G401 (cell line): ENCODE results near the gene RASGEF1C. TPM values are rescaled to one million over a fixed set of nuclear protein-coding genes. Genes with fewer than 3 reads are reported as not detected.

Experiments
- DNase-seq: peaks from one replicate; pipeline ENCODE4 v3.0.0-alpha.2; 2015; ENCODE audit warnings: low spot score
- in situ Hi-C: cut with HindIII; loops from 2 replicates; pipeline ENCODE4 v1.10.0; 2016; ENCODE audit warnings: low sequenced_read_pairs, mixed read lengths
- total RNA-seq: library from RNA; depleted of rRNA; stranded (reverse); fragments of >200 nt; shearing (Covaris generic); gene quantifications from 2 replicates; pipeline ENCODE4 v1.2.3, GENCODE V29; 2014

RASGEF1C gene
- total RNA-seq, 1 experiment from 2014 or later = not detected

DNA sequence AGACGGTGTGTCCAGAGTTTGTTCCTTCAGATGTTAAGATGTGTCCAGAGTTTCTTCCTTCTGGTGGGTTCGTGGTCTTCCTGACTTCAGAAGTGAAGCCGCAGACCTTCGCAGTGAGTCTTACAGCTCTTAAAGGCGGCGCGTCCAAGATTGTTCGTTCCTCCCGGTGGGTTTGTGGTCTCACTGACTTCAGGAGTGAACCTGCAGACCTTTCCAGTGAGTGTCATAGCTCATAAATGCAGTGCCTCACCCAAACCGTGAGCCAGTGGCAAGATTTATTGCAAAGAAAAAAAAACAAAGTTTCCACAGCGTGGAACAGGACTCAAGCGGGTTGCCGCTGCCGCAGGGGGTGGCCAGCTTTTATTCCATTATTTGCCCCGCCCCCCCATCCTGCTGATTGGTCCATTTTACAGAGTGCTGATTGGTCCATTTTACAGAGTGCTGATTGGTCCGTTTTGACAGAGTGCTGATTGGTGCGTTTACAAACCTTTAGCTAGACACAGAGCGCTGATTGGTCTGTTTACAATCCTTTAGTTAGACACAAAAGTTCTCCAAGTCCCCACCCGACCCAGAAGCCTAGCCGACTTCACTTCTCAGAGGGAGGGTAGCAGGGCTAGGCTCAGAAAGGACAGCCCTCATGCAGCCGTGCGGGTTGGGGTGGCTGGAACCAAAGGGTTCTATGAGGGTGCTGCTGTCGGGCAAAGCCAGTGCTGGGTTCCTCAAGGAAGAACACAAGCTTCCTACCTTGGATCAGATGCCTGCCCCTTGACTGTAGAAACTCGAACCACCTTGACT is 128.3 kb downstream of the RASGEF1C start:
- no peak for DNase-seq
- in situ Hi-C loops = no loop called here

DNA sequence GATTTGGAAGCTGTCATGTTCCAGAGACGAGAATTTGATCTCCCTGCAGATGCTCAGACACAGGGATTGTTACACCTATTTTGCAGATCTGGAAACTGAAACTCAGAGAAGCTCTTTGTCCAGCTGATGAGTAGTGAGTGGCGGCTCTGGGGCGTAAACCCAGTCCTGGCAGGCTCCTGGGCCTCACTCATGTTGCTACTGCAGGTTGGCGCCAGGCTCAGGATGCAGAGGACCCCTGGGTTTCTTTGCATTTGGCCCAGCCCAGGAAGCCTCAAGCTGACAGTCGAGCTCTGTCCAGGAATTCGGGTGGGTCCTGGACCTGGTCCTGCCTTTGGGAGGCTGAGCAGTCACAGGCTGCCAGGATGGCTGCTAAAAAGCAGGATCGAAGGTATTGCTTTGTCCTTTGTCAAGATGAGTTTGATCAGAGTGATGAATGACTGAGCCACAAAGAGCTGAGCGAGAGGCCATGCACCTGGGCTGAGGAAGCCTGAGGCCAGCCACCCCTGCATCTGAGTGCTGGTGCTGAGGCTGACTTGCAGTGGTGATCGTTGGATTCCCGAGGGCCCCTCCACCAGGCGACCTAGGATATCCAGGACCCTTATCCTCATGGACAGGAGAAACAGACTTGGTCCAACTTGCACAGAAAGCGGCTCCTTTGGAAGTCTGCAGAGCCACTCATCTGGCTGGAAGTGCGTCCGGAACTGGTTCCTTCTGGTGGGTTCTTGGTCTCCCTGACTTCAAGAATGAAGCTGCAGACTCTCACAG is 129.1 kb downstream of the RASGEF1C start:
- in situ Hi-C loops = no loop called here
- no peak for DNase-seq

DNA sequence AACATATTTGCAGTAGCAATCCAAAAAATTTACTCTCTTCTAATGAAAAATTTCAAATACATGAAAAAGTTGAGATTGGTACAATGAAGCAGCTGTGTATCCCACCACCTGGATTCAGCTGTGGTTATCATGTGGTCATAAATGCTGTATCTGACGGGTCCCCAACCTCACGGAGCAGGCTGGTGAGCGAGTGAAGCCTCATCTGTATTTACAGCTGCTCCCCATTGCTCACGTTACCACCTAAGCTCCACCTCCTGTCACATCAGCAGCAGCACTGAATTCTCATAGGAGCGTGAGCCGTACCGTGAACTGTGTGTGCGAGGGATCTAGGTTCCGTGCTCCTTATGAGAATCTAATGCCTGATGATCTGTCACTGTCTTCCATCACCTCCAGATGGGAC is 130.7 kb downstream of the RASGEF1C start:
- in situ Hi-C loops = no loop called here
- no peak for DNase-seq

DNA sequence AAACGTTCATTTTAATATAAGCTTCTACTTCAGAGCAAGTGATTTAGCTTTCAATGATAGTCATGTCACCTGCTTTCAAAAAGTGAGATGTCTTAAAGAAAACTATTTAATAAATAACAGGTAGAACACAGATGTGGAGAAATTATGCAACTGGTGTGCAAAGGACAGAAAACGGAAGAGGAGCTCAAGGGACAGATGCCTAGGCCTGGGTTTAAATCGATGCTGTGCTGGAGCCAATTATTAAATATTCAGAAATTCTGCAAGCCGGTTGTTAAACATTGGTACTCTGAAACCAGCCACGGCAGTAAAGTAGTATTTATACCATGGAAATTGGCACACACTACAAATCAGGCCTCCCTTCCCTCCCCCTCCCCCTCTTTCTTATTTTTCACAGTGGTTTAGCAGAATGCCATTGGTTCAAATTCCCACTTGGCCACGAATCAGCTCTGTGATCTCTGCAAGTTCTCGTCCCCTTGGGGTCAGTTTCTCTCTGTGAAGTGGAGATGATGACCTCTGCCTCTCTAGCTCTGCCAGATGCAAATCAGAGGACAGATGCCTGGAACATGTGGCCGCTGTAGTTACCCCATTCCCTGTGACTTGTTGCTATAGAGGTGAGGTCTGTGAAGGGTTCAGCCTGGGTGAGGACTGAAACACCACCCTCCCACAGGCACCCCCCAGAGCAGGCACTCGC is 131.3 kb downstream of the RASGEF1C start:
- in situ Hi-C loops = no loop called here
- DNase-seq = no peak

DNA sequence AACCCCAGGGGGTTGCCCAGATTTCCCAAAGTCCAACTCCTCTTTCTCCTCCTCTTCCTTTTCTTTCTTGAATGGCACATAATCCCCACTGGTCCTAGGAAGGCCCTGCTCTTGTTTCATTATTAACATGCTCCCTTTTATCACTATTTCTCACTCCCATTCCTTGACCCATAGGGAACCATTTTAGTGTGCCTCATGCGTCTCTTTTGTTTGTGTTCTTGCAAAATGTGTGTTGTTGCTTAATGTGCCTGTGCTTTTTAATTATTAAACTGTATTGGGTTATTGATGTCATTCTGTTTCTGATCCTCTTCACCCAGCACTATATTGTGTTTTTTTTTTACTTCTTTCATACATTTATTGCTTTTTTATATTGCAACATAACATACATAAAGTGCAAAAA is 133.3 kb downstream of the RASGEF1C start:
- DNase-seq = no peak
- in situ Hi-C loops = no loop called here

DNA sequence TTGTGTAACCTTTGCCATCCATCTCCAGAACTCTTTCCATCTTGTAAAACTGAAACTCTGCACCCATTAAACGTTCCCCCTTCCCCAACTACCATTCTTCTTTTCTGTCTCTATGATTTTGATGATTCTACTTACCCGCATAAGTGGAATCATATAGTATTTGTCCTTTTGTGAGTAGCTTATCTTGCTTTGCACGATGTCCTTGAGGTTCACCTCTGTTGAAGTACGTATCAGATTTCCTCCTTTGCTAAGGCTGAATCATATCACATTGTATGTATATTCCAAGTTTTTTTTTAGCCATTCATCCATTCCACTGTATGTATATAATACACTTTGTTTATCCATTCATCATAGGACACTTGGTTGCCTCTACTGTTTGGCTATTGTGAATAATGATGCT is 134.5 kb downstream of the RASGEF1C start:
- DNase-seq = no peak

DNA sequence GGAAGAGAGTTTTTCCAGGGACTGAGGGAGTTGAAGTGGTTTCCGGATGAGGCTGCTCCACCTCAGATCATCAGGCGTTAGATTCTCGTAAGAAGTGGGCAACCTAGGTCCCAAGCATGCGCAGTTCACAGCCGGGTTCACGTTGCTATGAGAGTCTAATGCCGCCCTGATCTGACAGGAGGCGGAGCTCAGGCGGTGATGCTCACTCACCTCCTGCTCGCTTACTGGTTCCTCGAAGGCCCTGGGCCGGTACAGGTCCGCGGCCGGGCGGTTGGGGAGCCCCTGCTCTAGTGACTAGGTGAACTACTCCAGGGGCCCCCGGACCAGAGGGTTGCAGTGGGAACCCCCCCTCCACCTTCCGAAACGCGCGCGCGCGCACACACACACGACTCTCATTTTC is 136.5 kb downstream of the RASGEF1C start:
- DNase-seq = no peak
- in situ Hi-C loops = no loop called here

More for the DNA sequence above, 134.5 kb downstream of the RASGEF1C start:
- in situ Hi-C loops = no loop called here

DNA sequence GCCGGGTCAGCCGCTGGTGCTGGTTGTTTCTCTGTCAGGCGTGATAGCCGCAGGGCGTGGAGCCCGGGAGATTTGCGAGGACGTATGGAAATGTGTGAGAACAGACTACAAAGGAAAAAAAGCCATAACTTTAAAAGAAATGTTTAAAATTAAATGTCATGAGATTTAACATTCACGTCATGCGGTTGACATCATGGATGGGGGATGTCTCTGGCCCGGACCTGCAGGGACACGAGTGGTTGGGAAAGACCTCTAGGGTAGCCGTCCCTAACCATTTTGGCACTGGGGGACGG is 136.8 kb downstream of the RASGEF1C start:
- in situ Hi-C loops = no loop called here

DNA sequence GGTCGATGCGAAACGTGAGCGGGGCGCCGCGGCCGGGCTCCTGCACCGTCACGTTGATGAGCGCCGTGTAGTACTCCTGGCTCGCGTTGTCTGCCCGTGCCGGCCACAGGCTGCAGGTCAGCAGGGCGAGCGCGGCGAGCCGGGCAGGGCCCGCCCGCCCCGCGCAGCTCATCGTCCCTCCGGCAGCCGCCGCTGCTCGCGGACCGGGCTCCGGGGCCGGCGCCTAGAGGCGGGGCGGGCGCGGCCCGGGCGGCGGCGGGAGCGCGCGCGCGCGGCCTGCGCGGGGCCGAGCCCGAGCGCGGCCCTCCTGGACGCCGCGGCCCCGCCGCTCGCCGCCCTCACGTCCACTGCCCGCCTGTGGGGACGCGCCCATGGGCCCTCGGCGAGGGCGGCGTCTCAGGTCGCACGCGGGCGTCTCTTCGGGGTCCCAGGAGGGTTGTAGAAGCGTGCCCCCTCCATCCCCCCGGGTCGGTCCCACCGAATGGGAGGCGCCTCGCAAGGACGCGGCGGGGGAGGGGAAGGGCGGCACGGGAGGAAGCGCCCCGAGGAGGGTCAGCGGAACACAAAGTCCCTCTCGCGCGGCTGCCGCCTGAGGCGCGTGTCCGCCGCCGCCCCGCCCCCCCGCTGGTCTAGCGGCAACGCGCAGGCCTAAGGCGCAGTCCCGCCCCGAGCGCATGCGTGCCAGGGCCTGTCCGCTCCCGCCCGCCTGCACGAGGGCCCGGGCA is 137.3 kb downstream of the RASGEF1C start, which contains the start of gene RNF130:
Gene RNF130 (minus strand): TSS at position 229 of the 725 bp plus-strand sequence. CDS start 57 bp downstream, at position 172.
- DNase-seq = peak; percentile 83
- in situ Hi-C loops = no loop called here

More for the DNA sequence above, 136.8 kb downstream of the RASGEF1C start:
- no peak for DNase-seq

DNA sequence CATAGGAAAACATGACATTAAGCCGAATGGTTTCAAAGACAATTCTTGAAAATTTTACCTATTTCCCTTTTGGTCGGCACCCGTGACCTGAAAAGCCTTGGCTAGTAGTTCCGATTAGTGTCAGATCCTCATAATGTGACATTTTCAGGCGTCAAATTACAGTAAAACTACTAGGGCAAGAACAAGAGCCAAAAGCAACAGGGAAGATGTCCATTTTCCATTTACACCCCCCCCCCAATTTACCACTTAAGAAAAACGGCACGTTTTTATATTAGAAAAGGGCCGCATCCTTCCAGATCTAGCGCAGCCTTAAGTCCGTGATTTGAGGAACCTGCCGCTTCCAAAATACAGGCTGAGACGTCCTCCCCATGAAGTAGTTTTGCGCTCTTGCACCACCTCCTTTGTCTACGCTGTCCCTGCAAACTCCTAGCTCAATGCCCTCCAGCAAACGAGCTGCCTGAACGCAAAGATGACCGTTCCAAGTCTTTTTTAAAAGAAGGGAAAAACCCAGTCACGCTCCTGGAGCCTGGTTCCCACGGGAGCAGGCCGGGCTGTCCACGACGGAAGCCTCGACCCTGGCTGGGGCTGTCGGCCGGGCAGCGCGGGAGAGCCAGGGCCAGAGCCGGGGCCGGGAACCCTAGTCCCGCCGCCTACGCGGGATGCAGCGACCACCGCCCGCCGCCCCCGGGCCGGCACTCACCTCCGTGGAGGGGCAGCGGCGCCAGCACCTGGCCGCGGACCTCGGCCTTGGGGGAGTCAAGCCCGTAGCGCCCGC is 138.1 kb downstream of the RASGEF1C start:
- peak; percentile 75 for DNase-seq
- in situ Hi-C loops = no loop called here

DNA sequence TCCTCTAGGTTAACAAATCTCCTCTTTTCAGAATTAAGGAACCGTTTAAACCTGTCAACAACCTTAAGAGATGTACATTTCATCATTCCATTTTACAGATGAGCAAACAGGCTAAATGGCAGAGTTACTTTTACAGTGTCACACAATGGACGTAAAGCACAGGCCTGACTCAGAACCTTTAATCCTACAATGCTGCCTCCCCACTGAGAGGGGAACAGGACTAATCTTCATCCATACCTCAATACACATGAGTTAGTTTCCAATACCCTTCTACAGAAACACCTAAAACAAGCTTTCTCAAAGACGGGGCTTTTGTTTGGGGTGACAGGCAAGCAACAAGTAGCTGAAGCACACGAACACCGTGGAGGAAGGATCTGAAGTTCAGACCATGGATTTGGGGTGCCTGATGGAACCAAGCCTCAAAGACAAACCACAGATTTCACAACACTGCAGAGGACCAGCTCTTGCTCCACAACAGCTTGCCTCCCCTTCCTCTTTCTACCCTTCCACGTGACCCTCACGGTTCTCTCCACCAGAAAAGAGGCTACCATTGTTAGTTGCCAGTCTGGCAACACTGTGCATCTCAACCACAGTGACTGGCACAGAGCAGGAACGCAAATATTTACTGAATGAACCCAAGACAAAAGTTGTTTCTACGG is 139.3 kb downstream of the RASGEF1C start:
- peak; percentile 56 for DNase-seq

DNA sequence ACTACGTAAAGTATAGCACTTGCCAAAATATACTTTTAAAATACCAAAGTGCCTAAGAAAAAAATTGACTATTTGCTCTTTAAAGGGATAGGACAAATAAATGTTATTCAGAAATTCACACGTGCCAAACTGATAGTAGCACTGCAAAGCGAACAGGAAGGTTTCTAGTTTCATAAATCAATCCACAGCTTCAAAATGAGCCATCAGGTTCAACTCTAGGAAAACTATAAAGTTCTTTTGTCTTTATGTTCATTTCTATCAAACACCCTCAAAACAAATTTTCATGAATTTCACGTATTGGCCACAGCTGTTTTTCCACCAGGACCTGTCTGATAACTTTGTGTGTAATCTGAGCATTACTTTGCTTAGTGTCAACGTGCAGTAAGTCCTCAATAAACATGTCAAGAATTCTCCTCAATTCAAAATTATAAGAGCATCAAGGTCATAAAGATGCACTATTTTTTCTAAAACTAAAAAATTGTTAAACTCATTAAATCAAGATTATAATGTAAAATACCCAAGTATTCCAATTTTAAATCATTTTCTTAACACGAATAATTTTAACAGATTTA is 140.4 kb downstream of the RASGEF1C start:
- in situ Hi-C loops = no loop called here
- DNase-seq = peak; percentile 25

More for the DNA sequence above, 139.3 kb downstream of the RASGEF1C start:
- in situ Hi-C loops = no loop called here

DNA sequence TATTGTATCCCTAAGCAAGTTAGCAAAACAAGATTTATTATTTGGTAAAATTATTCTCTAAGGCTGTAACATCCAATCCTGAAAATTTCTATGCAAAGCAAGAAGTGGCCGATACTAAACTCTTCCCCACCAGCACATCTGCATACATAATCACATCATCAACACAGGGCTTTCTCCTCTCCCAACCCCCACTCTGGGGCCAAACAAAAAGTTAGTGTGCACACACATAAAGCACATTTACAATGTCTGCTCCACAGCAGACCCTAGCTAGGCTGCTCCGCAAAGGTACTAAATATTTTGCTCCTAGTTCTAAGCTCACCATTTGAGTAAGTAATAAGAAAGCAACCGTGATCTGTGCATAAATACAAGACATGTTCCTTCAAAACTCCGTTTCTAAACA is 141.0 kb downstream of the RASGEF1C start:
- DNase-seq = peak; percentile 30
- in situ Hi-C loops = no loop called here

DNA sequence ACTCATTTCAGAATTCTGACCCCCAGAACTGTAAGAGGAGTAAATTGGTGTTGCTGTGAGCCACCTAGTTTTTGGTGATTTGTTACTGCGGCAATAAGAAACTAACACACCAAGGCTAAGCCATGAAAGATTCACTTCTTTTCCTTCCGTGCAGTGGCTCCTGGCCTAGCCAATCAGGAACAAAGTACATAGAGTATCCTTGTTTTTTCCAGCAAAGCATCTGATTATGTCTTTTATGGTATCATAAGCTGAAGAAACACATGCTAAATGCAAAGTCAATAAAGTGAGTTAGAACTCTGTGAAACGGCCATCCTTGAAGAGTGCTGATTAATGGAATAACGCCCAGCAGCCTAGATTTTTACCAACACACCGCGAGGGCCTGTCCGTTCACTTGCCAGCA is 148.8 kb downstream of the RASGEF1C start:
- DNase-seq = no peak
- in situ Hi-C loops = no loop called here

DNA sequence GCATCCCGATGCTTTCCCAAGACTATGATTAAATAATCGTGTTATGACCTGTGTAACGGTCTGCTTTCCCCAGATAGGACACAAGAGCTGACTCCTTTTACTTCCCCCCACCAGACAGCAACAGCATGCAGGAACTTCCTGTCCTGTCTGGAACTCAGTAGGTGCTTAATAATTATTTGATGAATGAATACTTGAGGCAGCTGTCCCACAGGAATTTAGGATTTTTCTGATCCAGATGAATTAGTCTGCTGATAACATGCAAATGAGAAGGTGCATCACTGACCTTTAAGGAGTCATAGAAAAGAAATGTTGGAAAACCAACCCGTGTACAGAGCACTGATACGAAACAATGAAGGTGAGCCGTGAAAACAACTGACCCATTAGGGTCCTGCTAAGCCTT is 149.7 kb downstream of the RASGEF1C start:
- DNase-seq = no peak
- in situ Hi-C loops = no loop called here

DNA sequence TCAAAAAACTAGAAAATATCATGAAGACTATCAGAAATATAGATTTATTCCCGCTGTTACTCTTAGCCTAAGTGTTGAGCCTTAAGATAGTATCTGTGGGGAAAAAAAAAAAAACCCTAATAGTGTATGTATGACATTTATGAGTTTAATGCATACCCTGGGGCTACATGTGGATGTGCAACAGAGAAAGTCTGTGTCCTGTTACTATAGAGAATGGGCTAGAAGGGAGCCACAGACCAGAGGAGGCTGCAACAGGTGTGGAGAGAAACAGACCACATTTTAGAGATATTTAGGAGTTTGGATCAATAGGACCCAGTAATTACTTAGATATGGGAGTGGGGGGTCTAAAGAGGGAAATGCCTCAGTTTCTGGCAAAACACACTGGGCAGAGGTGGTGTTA is 152.9 kb downstream of the RASGEF1C start:
- in situ Hi-C loops = no loop called here
- DNase-seq = no peak

DNA sequence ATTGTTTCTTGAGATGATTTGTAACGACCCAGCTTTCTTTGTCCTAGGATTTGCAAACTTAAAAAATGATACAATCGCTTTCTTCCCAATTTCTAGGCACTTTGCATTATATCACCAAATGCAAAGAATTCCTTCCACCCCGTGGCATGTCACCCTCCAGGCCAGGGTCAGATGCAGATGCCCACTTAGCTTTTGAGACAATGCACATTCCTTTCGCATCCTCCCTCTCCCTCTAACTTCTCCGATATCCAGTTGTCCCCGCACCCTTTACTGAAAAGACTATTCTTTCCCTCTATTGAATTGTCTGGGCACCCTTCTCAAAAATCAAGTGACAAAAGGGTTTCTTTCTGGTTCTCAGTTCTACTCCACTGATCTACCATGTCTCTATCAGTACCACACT is 154.8 kb downstream of the RASGEF1C start:
- in situ Hi-C loops = no loop called here

DNA sequence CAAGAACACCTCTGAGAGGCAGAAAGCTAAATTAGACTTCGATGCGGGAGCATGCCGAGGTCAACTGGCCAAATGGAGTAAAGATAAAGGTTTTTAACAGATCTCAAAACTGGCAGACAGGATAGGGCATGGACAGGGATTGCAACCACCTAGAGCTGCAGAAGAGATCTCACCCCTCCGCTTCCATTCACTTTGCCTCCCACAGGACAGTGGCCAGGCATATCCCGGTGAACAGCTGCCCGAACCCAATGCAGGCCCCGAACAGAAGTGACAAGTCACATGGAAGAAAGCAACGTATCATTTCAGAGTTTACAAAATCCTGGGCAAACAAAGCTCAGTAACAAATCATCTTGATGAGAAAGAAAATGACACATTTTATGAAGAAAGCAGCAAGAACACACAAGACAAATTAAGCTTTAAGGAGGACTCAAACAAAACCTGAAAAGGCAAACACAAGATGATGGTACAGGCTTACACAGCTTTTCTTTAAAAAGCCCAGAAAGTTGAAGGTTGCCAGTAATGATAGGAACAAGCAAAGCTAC is 155.9 kb downstream of the RASGEF1C start:
- DNase-seq = no peak
- in situ Hi-C loops = no loop called here

More for the DNA sequence above, 154.8 kb downstream of the RASGEF1C start:
- DNase-seq = no peak
